Kidney epithelial cell (primary cell): ENCODE results near the gene NALCN. TPM values are rescaled to one million over a fixed set of nuclear protein-coding genes. Genes with fewer than 3 reads are reported as not detected.

Experiments used
- DNase-seq: peaks from one replicate; pipeline ENCODE4 v3.0.0-alpha.2; 2010; ENCODE audit warnings: low read depth
- H3K27me3 ChIP-seq: 2 replicates; pipeline ENCODE4 v1.6.0; 2011; ENCODE audit warnings: low read length; ENCODE audit not compliant: control insufficient read depth, insufficient read depth
- H3K36me3 ChIP-seq: 2 replicates; pipeline ENCODE4 v1.5.1; 2011; ENCODE audit warnings: low read length; ENCODE audit not compliant: control insufficient read depth, insufficient read depth
- H3K4me3 ChIP-seq: 2 replicates; pipeline ENCODE4 v1.5.1; 2011; ENCODE audit warnings: low read depth, mild to moderate bottlenecking, control low read depth, low read length
- CTCF ChIP-seq: IDR thresholded peaks from 2 replicates; pipeline ENCODE4 v1.5.1; 2011; ENCODE audit warnings: mild to moderate bottlenecking, moderate library complexity, low read length, control low read depth, inconsistent platforms; ENCODE audit not compliant: insufficient read depth, poor library complexity, severe bottlenecking
- total RNA-seq: library from RNA; depleted of rRNA; stranded (reverse); fragments of >200 nt; gene quantifications from 2 replicates; pipeline ENCODE4 v1.2.3, GENCODE V29; 2015

The NALCN gene
- total RNA-seq, 1 donor from 2014 or later = 1.8 TPM

- no peaks in the 10 kb centered on the region for H3K36me3 ChIP-seq
- no peak for TF ChIP-seq CTCF
- no peak overlapping the region for H3K4me3 ChIP-seq
- H3K27me3 ChIP-seq = no peaks in the 10 kb centered on the region
- no peak for DNase-seq
Observed at GRCh38 chr13:101242720-101243119, 173.6 kb downstream of the NALCN start.

GRCh38 chr13:101238555-101238954 lies 177.8 kb downstream of the NALCN start:
- TF ChIP-seq CTCF = no peak
- Histone ChIP-seq H3K4me3 (no peak overlapping the region), H3K36me3 (no peaks in the 10 kb centered on the region), H3K27me3 (no peaks in the 10 kb centered on the region)
- no peak for DNase-seq

GRCh38 chr13:101231751-101232428 lies 184.4 kb downstream of the NALCN start:
- Histone ChIP-seq H3K4me3 (no peak overlapping the region), H3K36me3 (no peaks in the 10 kb centered on the region), H3K27me3 (no peaks in the 10 kb centered on the region)
- no peak for DNase-seq
- no peak for TF ChIP-seq CTCF

- Histone ChIP-seq H3K27me3 (no peaks in the 10 kb centered on the region), H3K36me3 (no peaks in the 10 kb centered on the region), H3K4me3 (no peak overlapping the region)
- DNase-seq = no peak
- no peak for TF ChIP-seq CTCF
Observed at GRCh38 chr13:101230271-101230890, 185.9 kb downstream of the NALCN start.

- Histone ChIP-seq H3K36me3 (no peaks in the 10 kb centered on the region), H3K27me3 (no peaks in the 10 kb centered on the region), H3K4me3 (no peak overlapping the region)
- no peak for TF ChIP-seq CTCF
- no peak for DNase-seq
Observed at GRCh38 chr13:101219609-101220265, 196.6 kb downstream of the NALCN start.

- Histone ChIP-seq H3K36me3 (no peaks in the 10 kb centered on the region), H3K4me3 (no peak overlapping the region), H3K27me3 (no peaks in the 10 kb centered on the region)
- TF ChIP-seq CTCF = no peak
- DNase-seq = no peak
Observed at GRCh38 chr13:101218484-101218883, 197.8 kb downstream of the NALCN start.
